Endodermal cell (in vitro differentiated cells): ENCODE results near the gene DLGAP1. TPM values are rescaled to one million over a fixed set of nuclear protein-coding genes. Genes with fewer than 3 reads are reported as not detected.
A peak's percentile ranks its signal among the peaks of the same experiment; 100 is the strongest.

Experiments
- DNase-seq: peaks from one replicate; pipeline ENCODE4 v3.0.0-alpha.2; 2017
- H3K27ac ChIP-seq: 2 replicates; pipeline ENCODE4 v1.5.1; 2013; ENCODE audit warnings: mild to moderate bottlenecking, low read depth, low read length, moderate library complexity
- H3K27me3 ChIP-seq: 2 replicates; pipeline ENCODE4 v1.6.1; 2013; ENCODE audit warnings: mild to moderate bottlenecking, low read length, moderate library complexity; ENCODE audit not compliant: insufficient read depth, control insufficient read depth, poor library complexity, severe bottlenecking
- H3K36me3 ChIP-seq: 2 replicates; pipeline ENCODE4 v1.7.0; 2013; ENCODE audit warnings: mild to moderate bottlenecking, low read length, moderate library complexity; ENCODE audit not compliant: control insufficient read depth, insufficient read depth
- H3K4me1 ChIP-seq: one replicate; pipeline ENCODE4 v1.7.0; 2013; ENCODE audit warnings: low read length; ENCODE audit not compliant: control insufficient read depth, insufficient read depth
- H3K4me3 ChIP-seq: 2 replicates; pipeline ENCODE4 v1.5.1; 2013; ENCODE audit warnings: mild to moderate bottlenecking, low read length, moderate library complexity
- H3K9ac ChIP-seq: 2 replicates; pipeline ENCODE4 v1.6.1; 2013; ENCODE audit warnings: mild to moderate bottlenecking, low read length, moderate library complexity; ENCODE audit not compliant: poor library complexity, severe bottlenecking; ENCODE audit errors: extremely low read depth
- H3K9me3 ChIP-seq: 2 replicates; pipeline ENCODE4 v1.6.1; 2013; ENCODE audit warnings: mild to moderate bottlenecking, low read length, moderate library complexity; ENCODE audit not compliant: control insufficient read depth
- H3K27ac Mint-ChIP-seq: 2 replicates; pipeline ENCODE4 v1.8.0; 2020; ENCODE audit warnings: mixed read lengths
- H3K27me3 Mint-ChIP-seq: 2 replicates; pipeline ENCODE4 v1.8.0; 2021; ENCODE audit warnings: mild to moderate bottlenecking, mixed read lengths; ENCODE audit not compliant: insufficient read depth
- H3K36me3 Mint-ChIP-seq: 2 replicates; pipeline ENCODE4 v1.8.0; 2020; ENCODE audit warnings: low read depth, mixed read lengths
- H3K4me1 Mint-ChIP-seq: 2 replicates; pipeline ENCODE4 v1.8.0; 2020; ENCODE audit warnings: mixed read lengths
- H3K4me3 Mint-ChIP-seq: 2 replicates; pipeline ENCODE4 v1.8.0; 2020; ENCODE audit warnings: mild to moderate bottlenecking, moderate library complexity, mixed read lengths
- H3K9me3 Mint-ChIP-seq: 2 replicates; pipeline ENCODE4 v1.8.0; 2020; ENCODE audit warnings: mild to moderate bottlenecking, mixed read lengths
- WGBS, 2 experiments: methylation state at CpG; one replicate each; pipeline versions ENCODE4 v1.1.5 to v1.1.7; 2013; ENCODE audit warnings: missing lambda C conversion rate in 2 of 2, mixed read lengths in 1 of 2; ENCODE audit not compliant: insufficient coverage in 1 of 2, insufficient read length in 1 of 2; 5-methylcytosine and 5-hydroxymethylcytosine counted together
- total RNA-seq, 2 donors: library from RNA; stranded (reverse); fragmentation: NEBNext Ultra II Directional in 1 of 2; extraction: Animal tissue kit (Norgen Biotek cat#: 25700) in 1 of 2; gene quantifications; 2 replicates in 1 of 2; 3 replicates in 1 of 2; pipeline ENCODE4 v1.2.1, GENCODE V29; 2021
- TF ChIP-seq, protein P1 (sequence below): fragments of 200-600 bp; sonication (generic); conservative IDR thresholded peaks from 2 replicates; pipeline ENCODE4 v1.5.0; 2021; ENCODE audit warnings: antibody characterized with exemption, mild to moderate bottlenecking

DLGAP1 gene
- total RNA-seq, 2 donors from 2014 or later, result 11.5 to 21.5 TPM

GRCh38 chr18:4256766-4257417 lies 198.2 kb downstream of the DLGAP1 start:
- H3K36me3 ChIP-seq, result no peaks in the 10 kb centered on the region
- TF ChIP-seq, protein P1, sequence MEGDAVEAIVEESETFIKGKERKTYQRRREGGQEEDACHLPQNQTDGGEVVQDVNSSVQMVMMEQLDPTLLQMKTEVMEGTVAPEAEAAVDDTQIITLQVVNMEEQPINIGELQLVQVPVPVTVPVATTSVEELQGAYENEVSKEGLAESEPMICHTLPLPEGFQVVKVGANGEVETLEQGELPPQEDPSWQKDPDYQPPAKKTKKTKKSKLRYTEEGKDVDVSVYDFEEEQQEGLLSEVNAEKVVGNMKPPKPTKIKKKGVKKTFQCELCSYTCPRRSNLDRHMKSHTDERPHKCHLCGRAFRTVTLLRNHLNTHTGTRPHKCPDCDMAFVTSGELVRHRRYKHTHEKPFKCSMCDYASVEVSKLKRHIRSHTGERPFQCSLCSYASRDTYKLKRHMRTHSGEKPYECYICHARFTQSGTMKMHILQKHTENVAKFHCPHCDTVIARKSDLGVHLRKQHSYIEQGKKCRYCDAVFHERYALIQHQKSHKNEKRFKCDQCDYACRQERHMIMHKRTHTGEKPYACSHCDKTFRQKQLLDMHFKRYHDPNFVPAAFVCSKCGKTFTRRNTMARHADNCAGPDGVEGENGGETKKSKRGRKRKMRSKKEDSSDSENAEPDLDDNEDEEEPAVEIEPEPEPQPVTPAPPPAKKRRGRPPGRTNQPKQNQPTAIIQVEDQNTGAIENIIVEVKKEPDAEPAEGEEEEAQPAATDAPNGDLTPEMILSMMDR, result no peak
- no peak overlapping the region for H3K27ac Mint-ChIP-seq
- DNase-seq, result no peak
- H3K9me3 ChIP-seq, result no peaks in the 10 kb centered on the region
- H3K27me3 Mint-ChIP-seq, result no peaks in the 10 kb centered on the region
- no peak overlapping the region for H3K4me3 ChIP-seq
- no peak overlapping the region for H3K27ac ChIP-seq
- no peaks in the 10 kb centered on the region for H3K9me3 Mint-ChIP-seq
- WGBS, 2 experiments, result 76 to 89% methylated on average over 6 to 7 of the region's 7 CpGs
- peaks cover 12% of the 10 kb centered on the region for H3K4me1 Mint-ChIP-seq
- H3K4me3 Mint-ChIP-seq, result no peak overlapping the region
- no peak overlapping the region for H3K9ac ChIP-seq
- no peaks in the 10 kb centered on the region for H3K4me1 ChIP-seq
- no peaks in the 10 kb centered on the region for H3K27me3 ChIP-seq
- H3K36me3 Mint-ChIP-seq, result no peaks in the 10 kb centered on the region

GRCh38 chr18:4254840-4255239 lies 200.3 kb downstream of the DLGAP1 start:
- no peak overlapping the region for H3K9ac ChIP-seq
- no peak overlapping the region for H3K4me3 Mint-ChIP-seq
- no peak overlapping the region for H3K27ac Mint-ChIP-seq
- H3K4me3 ChIP-seq, result no peak overlapping the region
- DNase-seq, result no peak
- TF ChIP-seq, protein P1, result no peak
- peaks cover 12% of the 10 kb centered on the region for H3K4me1 Mint-ChIP-seq
- WGBS, 2 experiments, result 82 to 83% methylated on average over 7 of the region's 7 CpGs
- H3K27me3 Mint-ChIP-seq, result no peaks in the 10 kb centered on the region
- H3K9me3 Mint-ChIP-seq, result no peaks in the 10 kb centered on the region
- no peaks in the 10 kb centered on the region for H3K36me3 Mint-ChIP-seq
- H3K27ac ChIP-seq, result no peak overlapping the region
- H3K27me3 ChIP-seq, result no peaks in the 10 kb centered on the region
- no peaks in the 10 kb centered on the region for H3K9me3 ChIP-seq
- H3K36me3 ChIP-seq, result no peaks in the 10 kb centered on the region
- H3K4me1 ChIP-seq, result no peaks in the 10 kb centered on the region

GRCh38 chr18:4252829-4253228 lies 202.3 kb downstream of the DLGAP1 start:
- Histone ChIP-seq H3K9ac (no peak overlapping the region), H3K36me3 (no peaks in the 10 kb centered on the region), H3K27me3 (no peaks in the 10 kb centered on the region), H3K4me1 (no peaks in the 10 kb centered on the region), H3K4me3 (peak overlapping the region; percentile 28), H3K27ac (no peak overlapping the region), H3K9me3 (no peaks in the 10 kb centered on the region)
- no peaks in the 10 kb centered on the region for H3K36me3 Mint-ChIP-seq
- no peak overlapping the region for H3K27ac Mint-ChIP-seq
- H3K4me1 Mint-ChIP-seq, result peaks cover 12% of the 10 kb centered on the region
- TF ChIP-seq, protein P1, result no peak
- peak; percentile 56 for DNase-seq
- 86 to 94% methylated on average over 3 to 4 of the region's 4 CpGs for WGBS, 2 experiments
- no peaks in the 10 kb centered on the region for H3K27me3 Mint-ChIP-seq
- H3K4me3 Mint-ChIP-seq, result no peak overlapping the region
- no peaks in the 10 kb centered on the region for H3K9me3 Mint-ChIP-seq
